Activated naive CD8-positive, alpha-beta T cell (primary cell): ENCODE data around the gene NLGN1.

Source experiments
- H3K27ac Mint-ChIP-seq: one replicate; pipeline ENCODE4 v1.8.0; 2021; ENCODE audit warnings: mixed read lengths
- H3K27me3 Mint-ChIP-seq: one replicate; pipeline ENCODE4 v1.8.0; 2021; ENCODE audit warnings: mixed read lengths
- H3K36me3 Mint-ChIP-seq: one replicate; pipeline ENCODE4 v1.8.0; 2021; ENCODE audit warnings: mixed read lengths
- H3K4me1 Mint-ChIP-seq: one replicate; pipeline ENCODE4 v1.8.0; 2021; ENCODE audit warnings: low read depth, mixed read lengths
- H3K4me3 Mint-ChIP-seq: one replicate; pipeline ENCODE4 v1.8.0; 2021; ENCODE audit warnings: mild to moderate bottlenecking, mixed read lengths
- H3K9me3 Mint-ChIP-seq: one replicate; pipeline ENCODE4 v1.8.0; 2021; ENCODE audit warnings: low read depth, mixed read lengths

NLGN1 gene

DNA sequence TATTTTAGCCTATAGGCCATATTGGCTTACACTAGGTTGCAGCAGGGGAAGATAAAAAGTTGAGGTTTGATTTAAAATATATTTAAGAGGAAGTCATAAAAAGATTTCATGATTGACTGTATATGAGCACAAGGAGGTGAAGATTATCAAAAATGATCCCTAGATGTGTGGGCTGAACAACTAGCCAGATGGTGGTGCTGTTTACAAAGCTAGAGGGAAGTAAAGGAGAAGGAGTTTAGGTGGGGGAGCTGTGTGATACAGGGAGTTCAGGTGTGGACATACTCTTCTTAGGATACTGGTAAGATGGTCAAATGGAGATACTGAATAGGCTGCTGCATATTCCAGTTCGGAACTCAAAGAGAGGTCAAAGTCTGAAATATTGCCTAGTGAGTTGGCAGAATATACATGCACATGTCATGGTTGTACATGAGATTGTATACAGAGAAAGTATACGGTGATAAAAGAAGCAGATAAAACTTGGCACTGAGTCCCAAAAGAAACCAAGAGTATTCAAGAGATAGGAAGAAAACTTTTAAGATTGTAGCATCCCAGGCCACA, 727.8 kb downstream of the NLGN1 start:
- H3K4me1 Mint-ChIP-seq = no peaks in the 10 kb centered on the region
- H3K27ac Mint-ChIP-seq = no peak overlapping the region
- H3K9me3 Mint-ChIP-seq = peaks cover 4% of the 10 kb centered on the region
- H3K36me3 Mint-ChIP-seq = no peaks in the 10 kb centered on the region
- H3K4me3 Mint-ChIP-seq = no peak overlapping the region
- H3K27me3 Mint-ChIP-seq = no peaks in the 10 kb centered on the region

- no peaks in the 10 kb centered on the region for H3K27me3 Mint-ChIP-seq
- H3K9me3 Mint-ChIP-seq = peaks cover 4% of the 10 kb centered on the region
- no peak overlapping the region for H3K4me3 Mint-ChIP-seq
- no peak overlapping the region for H3K27ac Mint-ChIP-seq
- no peaks in the 10 kb centered on the region for H3K36me3 Mint-ChIP-seq
- H3K4me1 Mint-ChIP-seq = no peaks in the 10 kb centered on the region
Observed at GRCh38 chr3:174126990-174127758, 729.6 kb downstream of the NLGN1 start.

DNA sequence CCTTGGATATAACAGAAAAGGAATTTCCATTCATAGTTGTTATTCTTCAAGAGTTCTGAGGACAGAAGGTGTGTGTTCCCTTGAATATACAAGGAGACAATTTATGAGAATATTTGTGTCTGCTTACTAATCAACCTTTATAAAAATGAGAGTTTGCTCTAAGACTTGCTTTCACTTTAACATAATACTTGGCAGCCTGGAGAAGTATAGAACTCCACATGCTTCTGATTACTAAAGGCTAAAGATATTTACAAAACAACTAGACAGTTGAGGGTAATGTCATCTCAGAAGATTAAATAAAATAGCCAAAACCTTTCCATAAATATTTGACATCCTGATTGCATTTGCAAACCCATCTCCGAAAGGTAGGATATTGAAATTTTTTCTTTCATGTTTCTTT, 734.5 kb downstream of the NLGN1 start:
- no peak overlapping the region for H3K27ac Mint-ChIP-seq
- no peaks in the 10 kb centered on the region for H3K36me3 Mint-ChIP-seq
- no peak overlapping the region for H3K4me3 Mint-ChIP-seq
- H3K27me3 Mint-ChIP-seq = no peaks in the 10 kb centered on the region
- no peaks in the 10 kb centered on the region for H3K9me3 Mint-ChIP-seq
- H3K4me1 Mint-ChIP-seq = no peaks in the 10 kb centered on the region

DNA sequence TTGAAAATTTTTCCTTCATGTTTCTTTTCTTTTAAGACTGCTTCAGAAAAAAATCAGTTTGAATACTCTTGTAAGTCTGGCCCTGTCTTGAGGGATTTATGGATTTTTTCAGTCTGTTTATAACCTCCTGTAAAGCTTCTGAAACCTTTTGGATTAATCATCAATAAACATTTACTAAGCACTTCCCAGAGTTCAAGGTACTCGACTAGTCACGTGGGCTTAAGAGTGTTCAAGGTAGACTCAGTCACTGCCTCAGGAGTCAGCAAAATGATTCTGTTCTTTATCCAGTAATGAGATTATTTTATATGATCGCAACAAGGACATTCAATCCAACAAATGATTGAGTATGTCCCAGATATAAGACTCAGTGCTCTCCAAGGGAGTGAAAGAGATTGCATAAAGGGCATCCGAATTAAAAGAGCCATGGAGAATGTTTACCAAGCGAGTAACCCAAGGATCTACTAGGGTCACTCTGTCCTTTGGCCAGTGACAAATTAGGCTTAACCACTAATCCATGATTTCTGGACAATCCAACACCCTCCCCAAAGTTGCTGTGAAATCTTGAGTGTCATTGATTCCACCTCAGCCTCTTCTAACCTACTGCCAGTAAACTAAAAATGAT, 735.0 kb downstream of the NLGN1 start:
- no peaks in the 10 kb centered on the region for H3K27me3 Mint-ChIP-seq
- no peaks in the 10 kb centered on the region for H3K9me3 Mint-ChIP-seq
- H3K27ac Mint-ChIP-seq = no peak overlapping the region
- no peaks in the 10 kb centered on the region for H3K4me1 Mint-ChIP-seq
- no peak overlapping the region for H3K4me3 Mint-ChIP-seq
- no peaks in the 10 kb centered on the region for H3K36me3 Mint-ChIP-seq

GRCh38 chr3:174146008-174146407, 748.5 kb downstream of the NLGN1 start:
- Mint-ChIP-seq H3K4me3 (no peak overlapping the region), H3K9me3 (no peaks in the 10 kb centered on the region), H3K27me3 (no peaks in the 10 kb centered on the region)

DNA sequence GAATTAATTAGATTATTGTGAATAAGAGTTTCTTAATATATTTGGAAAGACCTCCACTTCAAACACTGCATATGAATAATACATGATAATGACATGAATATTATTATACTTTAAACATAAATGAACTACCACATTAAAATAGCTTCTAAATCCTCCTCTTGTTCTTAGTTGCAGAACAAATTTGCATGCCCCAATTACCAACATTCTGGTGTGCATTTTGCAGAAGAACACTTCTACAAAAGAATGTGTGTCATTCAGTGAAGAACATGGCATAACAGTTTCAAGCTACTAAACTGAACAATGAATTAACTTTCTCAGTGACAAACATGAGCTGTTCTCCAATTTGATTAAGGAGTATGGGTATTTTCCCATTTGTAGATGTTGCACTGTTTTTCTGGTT, 750.3 kb downstream of the NLGN1 start:
- no peaks in the 10 kb centered on the region for H3K9me3 Mint-ChIP-seq
- H3K27me3 Mint-ChIP-seq = no peaks in the 10 kb centered on the region
- H3K4me1 Mint-ChIP-seq = no peaks in the 10 kb centered on the region
- no peaks in the 10 kb centered on the region for H3K36me3 Mint-ChIP-seq
- H3K27ac Mint-ChIP-seq = no peak overlapping the region
- no peak overlapping the region for H3K4me3 Mint-ChIP-seq

More at GRCh38 chr3:174146008-174146407, 748.5 kb downstream of the NLGN1 start:
- no peaks in the 10 kb centered on the region for H3K36me3 Mint-ChIP-seq
- H3K4me1 Mint-ChIP-seq = no peaks in the 10 kb centered on the region
- no peak overlapping the region for H3K27ac Mint-ChIP-seq

- no peaks in the 10 kb centered on the region for H3K4me1 Mint-ChIP-seq
- no peaks in the 10 kb centered on the region for H3K9me3 Mint-ChIP-seq
- H3K27me3 Mint-ChIP-seq = no peaks in the 10 kb centered on the region
- no peak overlapping the region for H3K4me3 Mint-ChIP-seq
- H3K27ac Mint-ChIP-seq = no peak overlapping the region
- no peaks in the 10 kb centered on the region for H3K36me3 Mint-ChIP-seq
Observed at GRCh38 chr3:174153871-174154270, 756.3 kb downstream of the NLGN1 start.

DNA sequence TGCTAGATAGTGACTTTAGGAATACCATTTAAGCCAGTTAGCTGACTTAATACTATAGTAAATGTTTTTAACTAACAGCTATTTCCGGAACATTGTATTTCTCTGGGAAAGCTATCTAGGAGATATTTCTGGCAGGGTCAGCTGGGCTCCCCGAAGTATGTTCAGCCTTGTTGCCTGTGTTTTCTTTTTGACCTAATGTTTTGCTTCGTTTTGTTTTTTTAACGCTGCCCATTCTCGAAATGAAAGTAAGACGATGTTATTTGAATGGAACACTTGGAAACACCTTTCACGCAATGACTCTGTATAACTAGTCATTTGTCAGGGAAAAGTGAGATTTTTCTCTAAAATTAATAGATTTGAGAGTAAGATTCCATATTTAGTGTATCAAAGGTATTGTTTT, 758.7 kb downstream of the NLGN1 start:
- Mint-ChIP-seq H3K36me3 (no peaks in the 10 kb centered on the region), H3K9me3 (no peaks in the 10 kb centered on the region), H3K27me3 (no peaks in the 10 kb centered on the region), H3K4me3 (no peak overlapping the region), H3K27ac (no peak overlapping the region), H3K4me1 (no peaks in the 10 kb centered on the region)

- Mint-ChIP-seq H3K27ac (no peak overlapping the region), H3K4me3 (no peak overlapping the region), H3K27me3 (no peaks in the 10 kb centered on the region), H3K36me3 (no peaks in the 10 kb centered on the region), H3K4me1 (no peaks in the 10 kb centered on the region), H3K9me3 (no peaks in the 10 kb centered on the region)
Observed at GRCh38 chr3:174158674-174159073, 761.1 kb downstream of the NLGN1 start.

DNA sequence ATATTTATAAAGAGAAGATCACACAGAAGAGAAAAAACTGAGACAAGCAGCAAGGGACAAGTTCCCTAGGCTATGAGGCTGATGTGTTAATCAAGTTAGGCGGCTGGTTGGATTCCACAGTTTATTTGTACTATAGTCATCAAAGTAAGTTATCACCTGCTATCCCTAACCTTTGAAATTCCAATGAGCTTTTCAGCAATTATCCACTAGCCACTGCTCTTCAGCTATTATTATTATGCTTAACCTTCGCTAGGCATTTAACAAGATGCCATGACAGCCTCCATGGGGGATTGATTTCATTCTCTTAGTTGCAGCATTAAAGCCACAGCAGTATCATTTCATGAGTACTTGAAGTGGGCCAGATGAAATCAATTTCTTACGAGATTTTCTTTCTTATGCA, 762.1 kb downstream of the NLGN1 start:
- no peak overlapping the region for H3K27ac Mint-ChIP-seq
- no peaks in the 10 kb centered on the region for H3K36me3 Mint-ChIP-seq
- no peaks in the 10 kb centered on the region for H3K27me3 Mint-ChIP-seq
- no peaks in the 10 kb centered on the region for H3K4me1 Mint-ChIP-seq
- no peak overlapping the region for H3K4me3 Mint-ChIP-seq
- peaks cover under 1% of the 10 kb centered on the region for H3K9me3 Mint-ChIP-seq

GRCh38 chr3:174162550-174162949, 765.0 kb downstream of the NLGN1 start:
- Mint-ChIP-seq H3K36me3 (no peaks in the 10 kb centered on the region), H3K9me3 (peaks cover 9% of the 10 kb centered on the region), H3K27me3 (no peaks in the 10 kb centered on the region), H3K4me3 (no peak overlapping the region), H3K4me1 (no peaks in the 10 kb centered on the region), H3K27ac (no peak overlapping the region)

GRCh38 chr3:174168026-174168425, 770.5 kb downstream of the NLGN1 start:
- H3K4me1 Mint-ChIP-seq = no peaks in the 10 kb centered on the region
- no peak overlapping the region for H3K27ac Mint-ChIP-seq
- H3K27me3 Mint-ChIP-seq = no peaks in the 10 kb centered on the region
- no peak overlapping the region for H3K4me3 Mint-ChIP-seq
- H3K9me3 Mint-ChIP-seq = peaks cover 13% of the 10 kb centered on the region
- H3K36me3 Mint-ChIP-seq = no peaks in the 10 kb centered on the region

- H3K4me1 Mint-ChIP-seq = no peaks in the 10 kb centered on the region
- H3K9me3 Mint-ChIP-seq = peaks cover 17% of the 10 kb centered on the region
- no peaks in the 10 kb centered on the region for H3K36me3 Mint-ChIP-seq
- no peak overlapping the region for H3K4me3 Mint-ChIP-seq
- no peak overlapping the region for H3K27ac Mint-ChIP-seq
- H3K27me3 Mint-ChIP-seq = no peaks in the 10 kb centered on the region
Observed at GRCh38 chr3:174168538-174169254, 771.2 kb downstream of the NLGN1 start.

GRCh38 chr3:174169736-174170135, 772.2 kb downstream of the NLGN1 start:
- no peak overlapping the region for H3K4me3 Mint-ChIP-seq
- no peaks in the 10 kb centered on the region for H3K4me1 Mint-ChIP-seq
- peaks cover 19% of the 10 kb centered on the region for H3K9me3 Mint-ChIP-seq
- H3K36me3 Mint-ChIP-seq = no peaks in the 10 kb centered on the region
- H3K27ac Mint-ChIP-seq = no peak overlapping the region
- H3K27me3 Mint-ChIP-seq = no peaks in the 10 kb centered on the region

GRCh38 chr3:174170248-174170647, 772.7 kb downstream of the NLGN1 start:
- Mint-ChIP-seq H3K4me3 (no peak overlapping the region), H3K27ac (no peak overlapping the region)

More at GRCh38 chr3:174170248-174170647, 772.7 kb downstream of the NLGN1 start:
- peaks cover 13% of the 10 kb centered on the region for H3K9me3 Mint-ChIP-seq
- no peaks in the 10 kb centered on the region for H3K4me1 Mint-ChIP-seq
- no peaks in the 10 kb centered on the region for H3K36me3 Mint-ChIP-seq
- H3K27me3 Mint-ChIP-seq = no peaks in the 10 kb centered on the region
